HG03469 (cell line): ENCODE measurements around the gene UBE2D1.

ENCODE experiments used
- ATAC-seq: cut with Tn5 transposase; IDR thresholded peaks from one replicate; pipeline ENCODE4 v1.9.1; 2021; ENCODE audit warnings: mild to moderate bottlenecking, moderate library complexity, moderate number of reproducible peaks; ENCODE audit not compliant: unreplicated experiment

Gene UBE2D1

DNA sequence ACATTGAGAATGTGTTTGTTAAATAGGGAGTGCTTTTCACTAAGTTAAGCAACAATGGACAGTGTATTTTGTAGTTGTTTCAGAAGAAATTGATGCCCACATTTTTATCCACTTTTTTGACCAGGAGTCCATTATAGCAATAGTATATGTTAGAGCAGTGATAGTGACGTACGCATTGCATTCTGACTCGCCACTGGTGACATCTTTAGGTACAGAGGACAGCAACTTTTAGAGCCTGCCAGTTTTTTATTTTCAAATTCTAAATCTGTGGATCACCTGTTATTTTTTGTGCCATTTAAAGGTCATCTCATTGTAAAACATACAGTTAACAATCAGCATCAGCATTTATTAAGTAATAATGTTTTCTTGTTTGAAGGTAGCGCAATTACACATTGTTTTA is 1.4 kb downstream of the UBE2D1 start:
- ATAC-seq: no peak

GRCh38 chr10:58341422-58341821 is 6.6 kb downstream of the UBE2D1 start:
- no peak for ATAC-seq

DNA sequence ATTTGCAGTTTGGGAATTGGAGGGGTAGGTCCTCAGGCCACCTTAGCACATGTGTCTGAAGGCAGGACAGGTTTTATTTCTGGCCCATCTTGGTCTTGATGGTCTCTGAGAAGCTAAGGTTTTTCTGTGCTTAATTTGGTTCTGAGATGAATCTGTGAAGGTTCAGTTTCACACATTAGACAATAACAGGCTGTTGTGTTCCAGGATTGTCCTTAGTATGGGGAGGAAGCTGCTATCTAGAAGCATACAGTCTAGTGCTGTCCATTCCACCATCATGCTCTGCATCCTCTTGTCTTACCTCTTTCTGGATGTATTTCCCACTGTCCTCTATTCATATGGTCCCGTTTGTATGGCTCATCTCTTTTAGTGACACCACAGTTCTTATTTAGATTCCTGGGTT is 7.1 kb downstream of the UBE2D1 start:
- no peak for ATAC-seq

DNA sequence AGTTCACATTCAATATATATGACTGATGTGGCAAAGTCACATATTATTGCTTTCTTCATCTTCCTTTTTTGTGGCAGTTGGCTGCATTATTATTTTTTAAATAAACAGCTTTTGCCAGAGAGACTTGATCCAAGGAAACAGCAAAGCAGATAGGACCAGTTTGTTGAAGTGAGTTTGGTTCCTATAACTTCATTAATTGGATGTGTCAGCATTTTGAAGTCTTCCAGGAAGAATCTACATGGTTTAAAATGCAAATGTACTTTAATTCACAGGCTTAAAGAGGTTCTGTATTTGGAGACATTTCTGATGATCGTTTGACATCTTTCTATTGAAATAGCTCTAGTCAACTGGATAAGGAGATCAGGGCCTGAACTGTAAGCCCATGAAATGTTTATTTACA is 13.2 kb downstream of the UBE2D1 start:
- ATAC-seq: no peak

DNA sequence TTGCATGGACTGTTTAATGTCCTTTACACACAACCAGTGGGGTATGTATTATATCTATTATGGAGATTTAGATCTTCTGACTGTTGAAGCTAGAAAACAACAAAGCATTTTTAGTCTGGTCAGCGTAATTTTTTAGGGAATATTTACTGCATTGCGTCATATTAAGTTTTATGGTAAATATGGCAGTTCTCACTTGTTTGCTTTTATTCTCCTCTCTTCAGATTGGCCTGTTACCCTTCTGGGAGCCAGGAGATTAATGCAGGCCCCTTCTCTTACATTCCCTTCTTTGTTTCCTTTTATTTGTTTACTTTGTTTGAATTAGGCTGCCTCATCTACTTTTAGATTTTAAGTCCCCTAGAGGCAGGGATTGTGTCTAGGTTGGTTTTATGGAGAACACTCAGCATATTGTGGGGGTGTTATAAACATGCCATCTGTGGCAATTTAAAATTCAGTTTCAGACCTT is 13.8 kb downstream of the UBE2D1 start:
- ATAC-seq: no peak

- no peak for ATAC-seq
Observed at GRCh38 chr10:58350023-58350422, 15.2 kb downstream of the UBE2D1 start.

GRCh38 chr10:58350619-58351323 is 16.0 kb downstream of the UBE2D1 start:
- ATAC-seq: no peak

GRCh38 chr10:58351616-58352578 is 17.1 kb downstream of the UBE2D1 start:
- ATAC-seq: no peak

DNA sequence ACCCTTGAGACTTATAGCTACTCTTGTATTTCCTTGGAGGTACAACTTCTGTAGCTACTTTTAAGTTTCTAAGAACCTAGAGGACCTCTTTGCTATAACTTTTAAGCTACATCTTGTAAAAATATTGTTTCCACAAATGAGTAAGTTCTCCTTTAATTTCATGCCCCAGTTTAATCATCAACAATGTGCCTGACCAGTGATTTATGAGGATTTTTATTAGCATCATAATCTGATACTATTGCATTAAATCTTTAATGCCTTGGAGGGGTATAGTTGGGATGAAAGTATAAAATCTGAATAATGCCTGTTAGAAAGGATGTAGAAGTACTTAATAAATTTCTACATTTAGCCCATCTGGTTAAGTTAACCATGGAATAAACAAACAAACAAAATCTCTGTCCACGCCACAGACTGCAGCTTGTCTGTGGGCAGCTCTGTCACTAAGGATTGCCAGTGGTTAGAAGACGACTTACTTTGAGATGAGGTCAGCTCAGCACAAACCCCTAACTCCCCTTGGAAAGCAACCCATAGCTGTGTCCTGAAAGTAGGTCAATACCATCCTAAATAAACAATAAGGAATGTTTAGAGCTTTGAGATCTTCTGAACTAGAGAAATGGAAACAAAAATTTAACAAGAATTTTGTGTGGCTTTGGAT is 18.3 kb downstream of the UBE2D1 start:
- no peak for ATAC-seq

- ATAC-seq: no peak
Observed at GRCh38 chr10:58356756-58357155, 21.9 kb downstream of the UBE2D1 start.

GRCh38 chr10:58358314-58358933 is 23.6 kb downstream of the UBE2D1 start:
- no peak for ATAC-seq

- no peak for ATAC-seq
Observed at GRCh38 chr10:58358947-58359346, 24.1 kb downstream of the UBE2D1 start.

GRCh38 chr10:58359541-58359940 is 24.7 kb downstream of the UBE2D1 start:
- ATAC-seq: no peak

DNA sequence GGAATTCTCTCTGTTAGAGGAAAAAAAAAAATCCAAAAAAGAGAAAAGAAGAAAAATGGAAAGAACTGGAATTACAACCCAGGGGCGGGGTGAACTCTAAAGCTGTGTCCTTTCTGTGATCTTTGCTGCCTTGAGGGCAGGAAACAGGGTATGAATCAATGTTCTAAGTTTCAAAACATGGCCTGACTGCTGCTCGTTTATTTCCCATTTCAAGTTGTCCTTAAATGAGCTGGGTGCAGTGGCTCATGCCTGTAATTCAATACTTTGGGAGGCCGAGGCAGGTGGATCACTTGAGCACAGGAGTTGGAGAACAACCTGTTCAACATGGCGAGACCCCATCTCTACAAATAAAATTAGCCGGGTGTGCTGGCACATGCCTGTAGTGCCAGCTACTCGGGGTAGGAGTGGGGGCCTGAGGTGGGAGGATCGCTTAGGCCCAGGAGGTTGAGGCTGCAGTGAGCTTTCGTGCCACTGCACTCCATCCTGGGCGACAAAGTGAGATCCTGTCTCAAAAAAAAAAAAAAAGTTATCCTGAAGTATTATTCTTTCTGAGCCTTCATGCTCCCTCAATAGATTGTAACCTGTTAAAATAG is 25.7 kb downstream of the UBE2D1 start:
- no peak for ATAC-seq

- ATAC-seq: no peak
Observed at GRCh38 chr10:58361353-58361752, 26.5 kb downstream of the UBE2D1 start.

- no peak for ATAC-seq
Observed at GRCh38 chr10:58362027-58362789, 27.4 kb downstream of the UBE2D1 start.

GRCh38 chr10:58367069-58367468 is 32.3 kb downstream of the UBE2D1 start:
- ATAC-seq: no peak

- ATAC-seq: no peak
Observed at GRCh38 chr10:58371473-58371872, 36.7 kb downstream of the UBE2D1 start.

DNA sequence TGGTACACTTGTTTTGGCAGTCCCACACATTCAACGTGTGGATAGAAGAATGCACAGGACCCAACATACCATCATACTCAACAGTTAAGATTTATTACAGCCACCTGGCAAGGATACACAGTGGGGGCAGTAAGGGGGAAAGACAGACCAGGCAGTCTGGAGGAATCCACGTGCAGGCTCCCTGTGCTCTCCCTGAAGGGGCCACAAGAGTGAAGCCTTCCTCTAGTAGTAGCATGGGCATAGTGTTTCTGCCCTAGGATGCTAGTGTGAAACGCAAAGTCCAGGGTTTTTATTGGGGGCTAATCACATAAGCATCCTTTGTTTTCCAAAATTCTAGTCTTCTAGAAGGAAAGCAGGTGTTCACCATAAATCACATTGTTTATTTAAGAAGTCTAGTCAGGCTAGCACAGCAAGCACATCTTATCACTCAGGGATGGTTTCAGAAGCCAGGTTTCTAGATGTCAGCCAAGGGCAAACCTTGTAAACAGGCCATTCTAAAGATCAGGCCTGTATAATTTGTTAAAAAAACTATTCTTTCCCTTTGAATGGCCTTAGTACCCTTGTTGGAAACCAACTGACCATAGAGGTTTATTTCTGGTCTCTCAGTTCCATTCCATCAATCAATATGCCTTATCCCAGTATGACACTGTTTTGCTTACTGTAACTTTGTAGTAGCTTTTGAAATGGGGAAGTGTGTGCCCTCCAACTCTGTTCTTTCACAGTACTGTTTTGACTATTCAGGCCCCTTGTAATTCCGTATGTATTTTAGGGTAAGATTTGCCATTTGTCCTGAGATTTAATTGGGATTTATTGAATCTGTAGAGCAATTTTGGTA is 38.0 kb downstream of the UBE2D1 start:
- ATAC-seq: peak; percentile 73
